Upper lobe of left lung (tissue), 4 donors: ENCODE data around the gene SHISA6.

Experiments used
- CTCF ChIP-seq, 6 experiments: fragments of 450-650 bp in 4 of 6; fragments of 200-600 bp in 2 of 6; sonication (generic) in 2 of 6; IDR thresholded peaks; one replicate each; pipeline ENCODE4 v1.5.1; 2016 to 2019; ENCODE audit warnings: antibody characterized with exemption in 6 of 6
- EP300 ChIP-seq, 4 donors: sonication (generic); formaldehyde crosslinking; IDR thresholded peaks; one replicate each; pipeline ENCODE4 v1.5.1; 2017; ENCODE audit warnings: antibody characterized with exemption in 4 of 4, control low read depth in 2 of 4
- POLR2A ChIP-seq, 4 donors: fragments of 450-650 bp; IDR thresholded peaks; one replicate each; pipeline ENCODE4 v1.5.1; 2016 to 2017; ENCODE audit warnings: antibody characterized with exemption in 4 of 4, mild to moderate bottlenecking in 2 of 4
- POLR2AphosphoS5 ChIP-seq, 2 donors: sonication (generic); formaldehyde crosslinking; IDR thresholded peaks; one replicate each; pipeline ENCODE4 v1.5.1; 2017; ENCODE audit warnings: antibody characterized with exemption in 2 of 2

- no peak for TF ChIP-seq POLR2A (IDR thresholded peaks at IDR 0.05)
- TF ChIP-seq CTCF (IDR thresholded peaks at IDR 0.05): no peak
- TF ChIP-seq EP300 (IDR thresholded peaks at IDR 0.05): no peak
- TF ChIP-seq POLR2AphosphoS5 (IDR thresholded peaks at IDR 0.05): no peak
Observed at GRCh38 chr17:11290814-11291213, 49.8 kb downstream of the SHISA6 start.
